HG03280 (cell line): ENCODE measurements around the gene UBAC2.
A peak's percentile ranks its signal among the peaks of the same experiment; 100 is the strongest.

ENCODE experiments used
- ATAC-seq: cut with Tn5 transposase; IDR thresholded peaks from one replicate; pipeline ENCODE4 v1.9.1; 2021; ENCODE audit warnings: mild to moderate bottlenecking, moderate library complexity; ENCODE audit not compliant: unreplicated experiment

The UBAC2 gene

GRCh38 chr13:99266827-99267226 is 66.2 kb downstream of the UBAC2 start:
- ATAC-seq, result no peak

DNA sequence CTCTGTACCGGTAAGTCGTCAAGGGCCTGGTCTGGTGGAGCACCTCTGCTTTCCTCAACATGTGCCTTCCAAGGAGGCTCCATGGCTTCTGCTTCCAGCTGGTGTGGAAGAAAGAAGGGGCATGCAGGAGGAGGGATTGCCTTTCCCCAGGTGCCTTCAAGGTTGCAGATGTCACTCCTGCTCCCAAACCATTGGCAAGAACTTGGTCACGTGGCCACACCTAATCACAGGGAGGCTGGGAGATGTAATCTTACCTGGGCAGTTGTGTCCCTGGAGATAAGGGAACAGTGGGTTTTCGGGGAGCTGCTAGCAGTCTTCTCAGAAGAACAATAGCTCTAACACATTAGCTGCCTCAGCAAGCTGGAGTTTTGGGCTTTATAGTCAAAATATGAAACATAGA is 67.3 kb downstream of the UBAC2 start:
- ATAC-seq, result no peak

GRCh38 chr13:99268822-99269221 is 68.2 kb downstream of the UBAC2 start:
- ATAC-seq, result no peak

GRCh38 chr13:99269627-99270241 is 69.1 kb downstream of the UBAC2 start:
- ATAC-seq, result peak; percentile 66

- no peak for ATAC-seq
Observed at GRCh38 chr13:99270518-99270917, 69.9 kb downstream of the UBAC2 start.

GRCh38 chr13:99271249-99271648 is 70.6 kb downstream of the UBAC2 start:
- no peak for ATAC-seq

DNA sequence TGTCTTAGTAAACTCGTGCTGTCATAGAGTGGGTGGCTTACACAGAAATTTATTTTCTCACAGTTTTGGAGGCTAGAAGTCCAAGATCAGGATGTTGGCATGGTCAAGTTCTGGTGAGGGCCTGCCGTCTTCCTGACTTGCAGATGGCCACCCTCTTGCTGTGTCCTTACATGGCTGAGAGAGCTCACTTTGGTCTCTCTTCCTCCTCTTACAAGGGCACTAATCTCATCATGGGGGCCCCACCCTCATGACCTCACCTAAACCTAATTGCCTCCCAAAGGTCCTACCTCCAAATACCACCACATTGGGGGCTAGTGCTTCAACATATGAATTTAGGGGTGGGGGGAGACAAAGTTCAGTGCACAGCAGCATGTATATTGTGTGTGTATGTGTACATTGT is 71.8 kb downstream of the UBAC2 start:
- ATAC-seq, result no peak

DNA sequence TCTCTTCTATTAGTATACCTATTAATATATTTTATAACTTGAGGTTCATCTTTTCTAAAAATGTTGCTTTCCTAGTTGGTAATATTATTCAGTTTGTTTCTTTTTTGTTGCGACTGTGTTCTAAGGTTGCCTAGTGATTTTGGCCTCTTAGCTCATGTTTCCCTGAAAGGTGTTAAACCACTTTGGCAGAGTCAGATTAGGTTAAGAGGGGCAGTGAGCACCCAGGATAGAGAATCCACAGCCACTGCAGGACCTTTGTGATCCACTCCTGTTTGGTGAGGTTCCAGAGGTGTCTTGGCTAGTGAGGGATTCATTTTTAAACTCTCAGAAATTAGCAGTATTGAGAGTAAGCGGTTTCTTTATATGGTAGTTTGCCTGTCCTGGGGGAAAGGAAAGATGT is 72.5 kb downstream of the UBAC2 start:
- ATAC-seq, result no peak

DNA sequence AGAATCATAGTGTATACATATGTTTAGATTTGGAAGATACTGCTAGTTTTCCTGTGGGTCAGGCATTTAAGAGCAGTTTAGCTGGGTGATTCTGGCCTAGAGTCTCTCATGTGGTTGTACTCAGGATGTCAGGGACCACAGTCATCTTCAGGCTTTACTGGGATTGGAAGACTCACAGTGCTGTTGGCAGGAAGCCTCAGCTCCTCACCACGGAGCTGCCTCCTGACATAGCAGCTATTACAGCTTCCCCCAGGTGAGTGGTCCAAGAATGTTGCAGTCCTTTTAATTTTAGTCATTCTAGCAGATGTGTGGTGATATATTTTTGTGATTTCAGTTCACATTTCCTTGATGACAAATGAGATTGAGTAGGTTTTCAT is 74.4 kb downstream of the UBAC2 start:
- ATAC-seq, result no peak

DNA sequence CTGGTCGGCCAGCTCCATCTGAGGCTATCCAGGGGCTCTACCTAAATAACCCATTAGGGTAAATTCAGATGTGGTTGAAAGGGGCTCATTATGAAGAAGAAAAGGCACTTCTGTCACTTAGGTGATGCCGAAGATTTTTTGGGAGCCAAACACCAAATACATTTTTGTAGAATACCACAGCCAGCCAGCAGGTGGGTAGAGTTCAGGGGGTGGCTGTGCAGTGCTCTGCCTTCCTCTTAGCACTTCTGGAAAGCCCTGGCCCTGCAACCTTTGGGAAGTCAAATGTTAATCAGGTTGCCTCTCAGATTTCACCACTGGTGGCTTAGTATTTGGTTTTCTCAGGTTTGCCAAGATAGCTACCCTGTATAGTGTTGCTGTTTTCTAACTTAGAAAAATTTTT is 76.1 kb downstream of the UBAC2 start:
- ATAC-seq, result no peak

DNA sequence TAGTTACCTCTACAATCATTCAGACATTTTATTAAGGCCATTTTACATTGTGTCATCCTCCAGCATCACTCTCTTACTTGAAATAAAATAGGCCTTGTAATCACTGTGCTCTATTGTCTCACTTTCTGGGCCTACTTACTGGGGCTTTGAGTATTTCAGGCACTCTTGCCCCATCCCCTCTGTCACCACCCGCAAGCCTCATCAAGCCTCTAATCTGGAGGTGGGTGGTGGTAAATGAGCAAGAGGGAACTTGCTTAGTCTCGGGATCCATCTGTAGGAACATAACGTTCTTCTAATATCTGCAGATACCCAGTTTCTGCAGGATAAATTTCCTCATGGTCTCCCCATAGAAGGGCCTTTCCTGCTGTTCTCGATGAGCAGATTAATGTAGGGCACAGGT is 77.0 kb downstream of the UBAC2 start:
- no peak for ATAC-seq

DNA sequence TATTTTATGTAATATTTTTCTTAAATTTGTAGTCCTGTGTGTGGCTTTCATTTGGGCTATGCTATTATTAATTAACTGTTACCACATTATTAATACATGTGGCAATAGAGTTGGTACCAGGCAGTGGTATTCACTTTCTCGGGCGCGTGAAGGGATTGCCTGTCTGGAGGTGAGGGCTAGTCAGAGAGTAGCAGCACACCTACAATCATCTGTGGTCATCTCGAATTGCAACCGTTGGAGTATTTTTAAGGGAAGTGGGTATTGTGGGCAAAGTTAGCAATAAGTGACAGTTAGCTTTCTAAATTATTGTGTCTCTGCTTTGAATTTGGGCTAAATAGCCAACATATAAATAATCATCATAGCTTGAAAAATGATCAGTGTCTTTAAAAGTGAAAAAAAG is 77.5 kb downstream of the UBAC2 start:
- ATAC-seq, result no peak

- no peak for ATAC-seq
Observed at GRCh38 chr13:99278843-99279242, 78.2 kb downstream of the UBAC2 start.

GRCh38 chr13:99279637-99280036 is 79.0 kb downstream of the UBAC2 start:
- ATAC-seq, result no peak

DNA sequence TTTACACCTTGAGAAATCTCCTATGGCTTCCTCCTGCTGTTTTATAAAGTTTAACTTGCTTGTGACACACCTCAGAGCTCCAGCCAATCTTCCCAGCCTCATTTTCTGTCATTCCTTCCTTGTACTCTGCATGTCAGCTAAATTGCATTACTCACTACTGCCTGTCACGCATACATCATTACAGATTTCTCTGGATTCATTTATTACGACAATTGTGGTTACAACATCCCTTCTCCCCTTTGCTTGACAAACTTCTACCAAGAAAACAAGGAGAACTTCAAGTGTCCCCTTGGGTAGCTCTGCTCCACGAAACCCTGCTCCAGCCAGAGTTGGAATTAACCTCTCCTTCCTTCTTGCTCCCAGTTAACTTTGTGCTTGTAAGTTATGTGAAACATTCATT is 79.5 kb downstream of the UBAC2 start:
- no peak for ATAC-seq

- peak; percentile 80 for ATAC-seq
Observed at GRCh38 chr13:99281811-99282263, 81.2 kb downstream of the UBAC2 start.

DNA sequence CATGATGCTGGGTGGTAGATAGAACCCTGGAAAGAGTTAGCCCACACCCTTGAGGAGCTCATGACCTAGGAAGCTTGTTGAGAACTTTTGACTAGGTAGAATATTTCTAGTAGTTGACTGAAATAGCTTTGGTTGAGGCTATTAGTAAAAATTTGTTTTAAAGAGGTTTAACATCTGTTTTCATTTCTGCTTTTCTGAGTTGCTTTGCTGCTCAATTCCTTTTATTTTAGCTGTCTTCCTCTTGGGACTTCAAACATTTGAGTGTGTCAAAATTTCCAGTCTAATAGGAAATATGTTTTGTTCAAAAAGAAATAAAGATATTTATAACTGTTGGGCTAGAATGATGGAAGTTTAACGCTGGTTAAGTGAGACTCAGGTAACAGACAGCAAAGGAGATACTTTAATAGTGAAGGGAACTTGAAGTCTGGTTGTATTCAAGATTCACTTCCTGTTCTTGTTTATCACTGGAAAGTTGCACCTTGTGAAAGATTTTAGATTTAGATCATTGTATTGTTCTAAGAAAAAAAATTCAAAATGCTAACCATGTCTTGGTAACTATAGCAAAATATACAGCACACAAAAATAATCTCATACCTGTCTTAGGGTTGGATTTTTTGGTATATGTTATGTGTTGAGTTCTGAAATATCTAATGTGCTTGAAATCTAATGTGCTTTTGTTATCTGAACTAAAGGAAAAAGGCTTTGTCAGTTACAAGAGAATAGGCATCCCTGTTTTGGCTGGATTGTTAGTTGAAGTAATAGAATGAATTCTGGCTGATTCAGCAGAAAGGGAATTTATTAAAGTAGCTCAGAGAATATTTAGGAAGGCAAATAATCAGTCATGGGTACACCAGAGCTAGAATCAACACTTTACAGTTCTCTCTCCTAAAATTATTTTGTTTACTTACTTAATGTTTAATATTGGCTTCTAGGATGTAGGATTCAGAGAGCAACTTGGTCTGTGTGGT is 81.9 kb downstream of the UBAC2 start:
- peak; percentile 60 for ATAC-seq

- ATAC-seq, result no peak
Observed at GRCh38 chr13:99285432-99286182, 85.0 kb downstream of the UBAC2 start.

DNA sequence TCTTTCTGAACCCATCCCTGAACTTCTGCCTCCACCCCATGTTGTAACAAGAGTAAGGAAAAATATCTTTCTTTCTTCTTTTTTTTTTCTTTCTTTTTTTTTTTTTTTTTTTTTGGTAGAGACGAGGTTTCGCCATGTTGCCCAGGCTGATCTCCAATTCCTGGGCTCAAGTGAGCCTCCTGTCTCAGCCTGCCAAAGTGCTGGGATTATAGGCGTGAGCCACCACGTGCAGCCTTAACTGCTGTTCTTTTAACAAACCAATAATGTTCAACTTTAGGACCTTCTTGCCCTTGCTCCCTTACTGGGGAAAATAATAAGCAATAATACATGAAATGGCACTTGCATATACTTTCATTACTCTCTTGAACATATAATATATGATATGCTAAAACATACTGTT is 86.9 kb downstream of the UBAC2 start:
- no peak for ATAC-seq

- ATAC-seq, result peak; percentile 73
Observed at GRCh38 chr13:99288089-99288488, 87.4 kb downstream of the UBAC2 start.

DNA sequence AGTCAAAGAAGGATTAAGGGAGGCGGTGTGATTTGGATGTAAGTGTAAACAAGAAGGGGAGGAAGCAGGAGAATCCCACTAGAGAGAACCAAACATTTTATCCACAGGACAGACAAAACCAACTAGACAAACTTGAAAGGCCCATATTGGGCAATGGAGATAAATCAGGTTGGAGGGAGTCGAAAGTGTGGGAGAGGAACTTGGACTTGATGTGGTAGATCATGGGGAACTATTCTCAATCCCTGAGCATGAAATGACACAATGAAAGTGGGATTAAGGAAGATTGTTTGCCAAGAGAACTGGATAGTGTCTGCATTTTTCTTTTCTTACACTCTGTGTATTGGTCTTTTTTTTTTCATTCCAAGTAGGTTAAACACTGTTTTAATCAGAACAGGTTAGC is 88.6 kb downstream of the UBAC2 start:
- ATAC-seq, result no peak
